BE2C (cell line): Measurements from ENCODE around the gene RIN3.

Source experiments
- DNase-seq: peaks from one replicate; pipeline ENCODE4 v3.0.0-alpha.2; 2020
- H3K27me3 ChIP-seq: fragments of 250-450 bp; sonication (Bioruptor Pico); 2 replicates; pipeline ENCODE4 v1.5.1; 2020; ENCODE audit warnings: mild to moderate bottlenecking
- H3K36me3 ChIP-seq: fragments of 250-450 bp; sonication (Bioruptor Pico); 2 replicates; pipeline ENCODE4 v1.5.1; 2020; ENCODE audit warnings: mild to moderate bottlenecking
- H3K4me1 ChIP-seq: fragments of 250-450 bp; sonication (Bioruptor Pico); 2 replicates; pipeline ENCODE4 v1.5.1; 2020
- H3K4me3 ChIP-seq: 2 replicates; pipeline ENCODE4 v1.5.1; 2011; ENCODE audit warnings: low read depth, low read length
- H3K9me3 ChIP-seq: fragments of 250-450 bp; sonication (Bioruptor Pico); 2 replicates; pipeline ENCODE4 v1.5.1; 2020
- TF ChIP-seq, protein P1 (sequence below): IDR thresholded peaks from 2 replicates; pipeline ENCODE4 v1.5.1; 2012; ENCODE audit warnings: mild to moderate bottlenecking, low read depth, low read length

RIN3 gene

DNA sequence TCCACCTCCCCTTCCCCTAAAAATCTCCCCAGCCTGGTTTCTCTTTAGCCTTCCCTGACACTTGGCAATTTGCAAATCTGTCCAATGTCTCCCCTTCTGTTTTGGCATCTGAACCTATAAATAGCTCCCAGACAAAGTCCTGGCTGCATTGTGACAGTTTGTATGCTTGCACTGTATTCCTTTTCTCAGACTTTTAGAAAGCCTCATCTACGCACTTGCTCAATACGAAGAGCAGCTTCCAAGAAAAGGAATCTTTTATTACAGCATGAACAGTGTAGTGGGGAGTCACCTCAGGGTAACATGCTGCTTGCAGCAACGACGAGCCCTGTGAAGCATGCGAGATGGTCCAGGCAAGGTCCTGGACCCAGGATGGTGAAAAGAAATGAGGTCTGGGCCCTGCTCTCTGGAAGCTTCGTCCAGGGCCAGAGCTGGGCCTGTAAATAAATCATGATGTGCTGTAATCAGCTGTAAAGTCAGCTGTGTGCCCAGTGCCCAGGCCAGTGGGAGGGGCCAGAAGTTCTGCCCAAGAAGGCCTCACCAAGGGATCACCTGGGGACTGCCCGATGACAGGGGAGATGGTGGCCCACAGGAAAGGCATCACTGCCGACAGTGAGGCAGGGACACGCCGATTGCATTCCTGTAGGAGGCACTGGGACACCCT, 88.3 kb downstream of the RIN3 start:
- Histone ChIP-seq H3K4me3 (no peak overlapping the region), H3K4me1 (no peaks in the 10 kb centered on the region), H3K36me3 (no peaks in the 10 kb centered on the region), H3K27me3 (no peaks in the 10 kb centered on the region; the same call in 1 of the 2 replicates), H3K9me3 (no peaks in the 10 kb centered on the region)
- DNase-seq = no peak
- TF ChIP-seq, protein P1, sequence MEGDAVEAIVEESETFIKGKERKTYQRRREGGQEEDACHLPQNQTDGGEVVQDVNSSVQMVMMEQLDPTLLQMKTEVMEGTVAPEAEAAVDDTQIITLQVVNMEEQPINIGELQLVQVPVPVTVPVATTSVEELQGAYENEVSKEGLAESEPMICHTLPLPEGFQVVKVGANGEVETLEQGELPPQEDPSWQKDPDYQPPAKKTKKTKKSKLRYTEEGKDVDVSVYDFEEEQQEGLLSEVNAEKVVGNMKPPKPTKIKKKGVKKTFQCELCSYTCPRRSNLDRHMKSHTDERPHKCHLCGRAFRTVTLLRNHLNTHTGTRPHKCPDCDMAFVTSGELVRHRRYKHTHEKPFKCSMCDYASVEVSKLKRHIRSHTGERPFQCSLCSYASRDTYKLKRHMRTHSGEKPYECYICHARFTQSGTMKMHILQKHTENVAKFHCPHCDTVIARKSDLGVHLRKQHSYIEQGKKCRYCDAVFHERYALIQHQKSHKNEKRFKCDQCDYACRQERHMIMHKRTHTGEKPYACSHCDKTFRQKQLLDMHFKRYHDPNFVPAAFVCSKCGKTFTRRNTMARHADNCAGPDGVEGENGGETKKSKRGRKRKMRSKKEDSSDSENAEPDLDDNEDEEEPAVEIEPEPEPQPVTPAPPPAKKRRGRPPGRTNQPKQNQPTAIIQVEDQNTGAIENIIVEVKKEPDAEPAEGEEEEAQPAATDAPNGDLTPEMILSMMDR = no peak

DNA sequence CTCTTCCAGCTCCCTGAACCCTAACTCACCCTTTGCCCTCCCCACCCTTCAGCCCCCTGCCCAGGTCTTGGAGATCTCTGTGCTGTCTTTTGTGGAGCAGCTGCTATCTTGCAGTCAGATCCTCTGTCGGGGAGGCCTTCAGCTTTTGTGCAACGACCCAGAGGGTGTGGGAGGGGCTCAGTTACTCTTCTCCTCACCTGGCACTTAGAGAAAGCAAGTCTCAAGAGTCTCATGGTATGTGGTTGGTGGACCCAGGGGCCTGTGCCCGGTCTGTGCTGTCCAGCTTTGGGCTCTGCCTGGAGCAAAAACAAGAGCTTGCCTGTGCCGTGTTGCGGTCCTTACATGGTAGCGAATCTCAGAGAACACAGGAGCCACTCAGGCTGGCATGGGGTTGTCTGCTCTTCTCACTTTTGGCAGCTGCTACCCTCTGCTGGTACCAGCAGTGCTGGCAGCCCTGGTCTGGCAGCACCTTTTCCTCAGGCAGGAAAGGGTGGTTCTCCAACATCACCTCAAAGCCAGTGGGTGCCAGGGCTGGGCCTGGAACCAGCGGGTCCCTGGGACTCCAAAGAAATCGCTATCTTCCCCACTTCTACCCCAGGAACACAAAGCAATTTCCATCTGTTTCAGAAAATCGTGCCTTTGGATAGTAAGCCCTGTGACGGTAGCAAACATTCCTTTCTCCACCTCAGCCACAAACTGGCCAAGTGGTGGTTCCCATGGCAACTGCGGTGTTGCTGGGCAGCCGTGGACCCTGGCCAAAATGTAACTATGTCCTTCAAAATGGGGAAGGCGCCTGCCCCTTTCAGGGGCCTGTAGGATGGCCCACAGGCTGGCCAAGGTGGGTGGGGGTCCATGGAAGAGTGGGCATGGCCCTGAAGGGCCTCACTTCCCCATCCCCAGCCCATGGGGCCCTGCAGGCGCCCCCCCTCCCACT, 90.0 kb downstream of the RIN3 start:
- Histone ChIP-seq H3K4me1 (no peaks in the 10 kb centered on the region), H3K27me3 (no peaks in the 10 kb centered on the region; the same call in 1 of the 2 replicates), H3K36me3 (no peaks in the 10 kb centered on the region), H3K4me3 (no peak overlapping the region), H3K9me3 (no peaks in the 10 kb centered on the region)
- TF ChIP-seq, protein P1 = peak; percentile 17; the same call in 1 of the 2 replicates
- DNase-seq = no peak

DNA sequence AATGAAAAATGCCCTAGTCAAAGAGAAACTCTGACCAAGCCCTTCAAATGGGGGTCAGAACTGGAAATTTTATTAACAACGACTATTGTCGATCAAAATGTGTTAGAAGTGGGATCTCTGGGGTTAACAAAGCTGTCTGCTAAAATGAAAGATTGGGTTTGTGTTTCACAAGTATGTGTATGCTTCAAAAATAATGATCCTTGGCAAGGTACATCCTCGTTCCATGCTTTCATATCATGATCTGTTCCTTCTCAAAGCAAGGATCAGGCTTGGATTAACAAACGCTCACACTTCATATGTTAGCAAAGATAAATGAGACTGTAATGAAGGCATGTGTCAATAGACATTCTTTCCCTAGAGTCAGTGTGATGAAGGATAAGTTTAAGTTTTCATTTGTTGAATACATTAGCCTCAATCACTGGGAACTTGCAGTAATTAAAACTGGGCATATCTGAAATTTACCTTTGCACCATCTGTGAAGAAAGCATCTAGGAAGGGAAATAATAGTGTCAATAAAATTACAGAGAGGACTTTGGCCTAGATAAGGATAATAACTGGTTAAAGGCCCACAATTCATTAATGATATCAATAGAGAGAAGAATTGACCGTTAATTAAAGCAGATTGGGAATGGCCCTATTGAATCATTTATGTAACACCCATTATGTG, 91.8 kb downstream of the RIN3 start:
- Histone ChIP-seq H3K36me3 (no peaks in the 10 kb centered on the region), H3K27me3 (no peaks in the 10 kb centered on the region), H3K4me3 (no peak overlapping the region), H3K9me3 (no peaks in the 10 kb centered on the region), H3K4me1 (no peaks in the 10 kb centered on the region)
- no peak for DNase-seq
- TF ChIP-seq, protein P1 = no peak

DNA sequence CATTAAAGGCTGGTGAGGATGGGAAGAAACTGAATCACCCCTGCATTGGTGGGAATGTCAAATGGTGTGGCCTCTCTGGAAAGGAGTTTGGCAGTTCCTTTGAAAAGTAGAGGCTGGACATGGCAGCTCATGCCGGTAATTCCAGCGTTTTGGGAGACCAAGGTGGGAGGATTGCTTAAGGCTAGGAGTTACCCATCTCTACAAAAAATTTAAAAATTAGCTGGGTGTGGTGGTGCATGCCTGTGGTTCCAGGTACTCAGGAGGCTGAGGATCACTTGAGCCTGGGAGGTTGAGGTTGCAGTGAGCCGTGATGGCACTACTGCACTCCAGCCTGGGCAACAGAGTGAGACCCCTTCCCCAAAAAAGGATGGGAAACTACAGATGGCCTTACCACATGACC, 93.7 kb downstream of the RIN3 start:
- DNase-seq = no peak
- no peaks in the 10 kb centered on the region for H3K9me3 ChIP-seq
- no peaks in the 10 kb centered on the region for H3K4me1 ChIP-seq
- no peak overlapping the region for H3K4me3 ChIP-seq
- TF ChIP-seq, protein P1 = no peak
- no peaks in the 10 kb centered on the region for H3K36me3 ChIP-seq
- H3K27me3 ChIP-seq = no peaks in the 10 kb centered on the region

DNA sequence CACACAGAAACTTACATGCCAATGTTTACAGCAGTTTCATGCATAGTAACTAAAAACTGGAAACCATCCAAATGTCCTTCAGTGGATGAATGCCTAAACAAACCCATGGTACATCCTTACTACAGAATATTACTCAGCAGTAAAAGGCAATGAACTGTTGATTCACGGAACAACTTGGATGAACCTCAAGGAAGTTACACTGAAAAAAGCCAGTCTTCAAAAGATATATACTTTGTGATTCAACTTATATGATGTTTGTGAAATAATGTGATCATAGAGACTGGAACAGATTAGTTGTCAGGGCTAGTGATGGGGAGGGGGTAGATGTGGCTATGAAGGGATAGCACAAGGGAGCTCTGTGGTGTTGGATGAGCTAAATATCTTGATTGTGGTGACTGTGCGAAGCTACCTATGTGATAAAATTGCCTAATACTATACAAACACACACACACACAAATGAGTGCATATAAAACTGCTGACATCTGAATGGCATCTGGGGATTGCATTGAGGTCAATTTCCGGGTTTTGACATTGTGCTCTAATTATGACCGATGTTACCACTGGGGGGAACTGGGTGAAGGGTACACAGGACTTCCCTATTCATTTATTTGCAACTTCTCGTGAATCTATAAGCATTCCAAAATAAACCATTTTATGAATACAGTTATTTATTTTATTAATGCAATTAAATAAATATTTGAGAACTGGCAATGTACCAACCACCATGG, 94.3 kb downstream of the RIN3 start:
- no peaks in the 10 kb centered on the region for H3K36me3 ChIP-seq
- no peaks in the 10 kb centered on the region for H3K4me1 ChIP-seq
- no peaks in the 10 kb centered on the region for H3K27me3 ChIP-seq
- no peak overlapping the region for H3K4me3 ChIP-seq
- no peak for DNase-seq
- no peaks in the 10 kb centered on the region for H3K9me3 ChIP-seq
- TF ChIP-seq, protein P1 = no peak
